MM.1S (cell line): ENCODE data around the gene PPP4R4.

Experiments
- DNase-seq: peaks from one replicate; pipeline ENCODE4 v3.0.0-alpha.2; 2015
- H2AFZ ChIP-seq: fragments of 300-600 bp; sonication (generic); 2 replicates; pipeline ENCODE4 v1.6.0; 2016; ENCODE audit warnings: antibody characterized with exemption, low read length
- H3F3A ChIP-seq: fragments of 300-600 bp; sonication (generic); 2 replicates; pipeline ENCODE4 v1.6.1; 2016; ENCODE audit warnings: mild to moderate bottlenecking, antibody characterized with exemption, low read length, moderate library complexity, mixed read lengths; ENCODE audit not compliant: insufficient read depth
- H3K27ac ChIP-seq: fragments of 300-600 bp; sonication (generic); 2 replicates; pipeline ENCODE4 v1.5.1; 2016; ENCODE audit warnings: mild to moderate bottlenecking, low read length
- H3K27me3 ChIP-seq: fragments of 300-600 bp; sonication (generic); replicated peaks from 2 replicates; pipeline ENCODE4 v1.6.0; 2016; ENCODE audit warnings: low read length; ENCODE audit not compliant: insufficient read depth
- H3K36me3 ChIP-seq: fragments of 300-600 bp; sonication (generic); replicated peaks from 2 replicates; pipeline ENCODE4 v1.6.1; 2016; ENCODE audit warnings: mild to moderate bottlenecking, low read length, mixed read lengths; ENCODE audit not compliant: insufficient read depth
- H3K4me1 ChIP-seq: fragments of 300-600 bp; sonication (generic); 2 replicates; pipeline ENCODE4 v1.6.1; 2016; ENCODE audit warnings: low read length, mixed read lengths
- H3K4me2 ChIP-seq: fragments of 300-600 bp; sonication (generic); 2 replicates; pipeline ENCODE4 v1.6.0; 2016; ENCODE audit warnings: low read depth, low read length
- H3K4me3 ChIP-seq: fragments of 300-600 bp; sonication (generic); 2 replicates; pipeline ENCODE4 v1.5.1; 2016; ENCODE audit warnings: low read length, mixed read lengths
- H3K79me2 ChIP-seq: fragments of 300-600 bp; sonication (generic); 2 replicates; pipeline ENCODE4 v1.6.1; 2016; ENCODE audit warnings: mixed run types, low read length, mixed read lengths
- H3K9ac ChIP-seq: fragments of 300-600 bp; sonication (generic); 2 replicates; pipeline ENCODE4 v1.6.1; 2016; ENCODE audit warnings: low read length, mixed read lengths
- H3K9me2 ChIP-seq: fragments of 300-600 bp; sonication (generic); replicated peaks from 2 replicates; pipeline ENCODE4 v1.6.1; 2016; ENCODE audit warnings: mild to moderate bottlenecking, low read length, mixed read lengths; ENCODE audit not compliant: insufficient read depth
- H3K9me3 ChIP-seq: fragments of 300-600 bp; sonication (generic); replicated peaks from 2 replicates; pipeline ENCODE4 v1.6.1; 2016; ENCODE audit warnings: mild to moderate bottlenecking, low read length, mixed read lengths; ENCODE audit not compliant: insufficient read depth
- H4K20me1 ChIP-seq: fragments of 300-600 bp; sonication (generic); 2 replicates; pipeline ENCODE4 v1.6.1; 2016; ENCODE audit warnings: mild to moderate bottlenecking, low read length, moderate library complexity, mixed read lengths; ENCODE audit not compliant: insufficient read depth
- EZH2 ChIP-seq: fragments of 300-600 bp; sonication (generic); optimal IDR thresholded peaks from 2 replicates; pipeline ENCODE3; 2017; ENCODE audit warnings: low read depth, mild to moderate bottlenecking, antibody characterized with exemption, low read length, mixed read lengths
- EZH2phosphoT487 ChIP-seq: fragments of 300-600 bp; sonication (generic); IDR thresholded peaks from 2 replicates; pipeline ENCODE4 v1.6.1; 2018; ENCODE audit warnings: antibody characterized with exemption, low read length
- TF ChIP-seq, protein P1 (sequence below): fragments of 300-600 bp; sonication (generic); IDR thresholded peaks from 2 replicates; pipeline ENCODE4 v1.5.1; 2016; ENCODE audit warnings: antibody characterized with exemption, low read length, mixed read lengths

The PPP4R4 gene

GRCh38 chr14:94322648-94323570 lies 148.8 kb downstream of the PPP4R4 start, which contains the start of gene SERPINA6:
Gene SERPINA6 (minus strand): TSS chr14:94323336. CDS start chr14:94314648, 8,688 bp downstream.
- no peak within 1 kb of the TSS for H2AFZ ChIP-seq
- no peak for DNase-seq
- no peak within 1 kb of the TSS for H3K4me3 ChIP-seq
- TF ChIP-seq, protein P1, sequence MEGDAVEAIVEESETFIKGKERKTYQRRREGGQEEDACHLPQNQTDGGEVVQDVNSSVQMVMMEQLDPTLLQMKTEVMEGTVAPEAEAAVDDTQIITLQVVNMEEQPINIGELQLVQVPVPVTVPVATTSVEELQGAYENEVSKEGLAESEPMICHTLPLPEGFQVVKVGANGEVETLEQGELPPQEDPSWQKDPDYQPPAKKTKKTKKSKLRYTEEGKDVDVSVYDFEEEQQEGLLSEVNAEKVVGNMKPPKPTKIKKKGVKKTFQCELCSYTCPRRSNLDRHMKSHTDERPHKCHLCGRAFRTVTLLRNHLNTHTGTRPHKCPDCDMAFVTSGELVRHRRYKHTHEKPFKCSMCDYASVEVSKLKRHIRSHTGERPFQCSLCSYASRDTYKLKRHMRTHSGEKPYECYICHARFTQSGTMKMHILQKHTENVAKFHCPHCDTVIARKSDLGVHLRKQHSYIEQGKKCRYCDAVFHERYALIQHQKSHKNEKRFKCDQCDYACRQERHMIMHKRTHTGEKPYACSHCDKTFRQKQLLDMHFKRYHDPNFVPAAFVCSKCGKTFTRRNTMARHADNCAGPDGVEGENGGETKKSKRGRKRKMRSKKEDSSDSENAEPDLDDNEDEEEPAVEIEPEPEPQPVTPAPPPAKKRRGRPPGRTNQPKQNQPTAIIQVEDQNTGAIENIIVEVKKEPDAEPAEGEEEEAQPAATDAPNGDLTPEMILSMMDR: no peak
- TF ChIP-seq EZH2phosphoT487 (no peak), EZH2 (no peak)
- H3K4me1 ChIP-seq: no peaks in the 10 kb centered on the region
- H3K27me3 ChIP-seq: no peaks in the 10 kb centered on the region
- H3F3A ChIP-seq: no peaks in the 10 kb centered on the region
- H3K4me2 ChIP-seq: no peak within 1 kb of the TSS
- no peak within 1 kb of the TSS for H3K9ac ChIP-seq
- H3K9me3 ChIP-seq: no peaks in the 10 kb centered on the region
- H3K9me2 ChIP-seq: no peaks in the 10 kb centered on the region
- no peaks in the 10 kb centered on the region for H4K20me1 ChIP-seq
- H3K79me2 ChIP-seq: no peaks in the 10 kb centered on the region
- H3K27ac ChIP-seq: no peak within 1 kb of the TSS
- H3K36me3 ChIP-seq: no peaks in the 10 kb centered on the region

DNA sequence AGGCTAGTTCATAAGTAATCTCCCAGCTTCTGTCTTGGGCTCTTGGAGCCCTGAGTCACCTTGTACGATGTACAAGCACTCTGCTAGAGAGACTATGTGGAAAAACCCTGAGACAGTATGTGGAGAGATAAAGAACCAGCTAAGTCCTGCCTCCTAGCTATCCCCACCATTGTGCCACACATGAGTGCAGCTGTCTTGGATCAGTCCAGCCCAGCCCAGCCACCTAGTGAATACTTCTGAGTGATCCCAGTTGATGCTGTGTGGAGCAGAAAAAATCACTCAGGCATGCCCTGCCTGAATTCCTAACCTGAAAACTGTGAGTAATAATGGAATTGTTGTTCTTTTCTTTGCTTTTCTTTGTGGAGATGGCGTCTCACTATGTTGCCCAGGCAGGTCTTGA lies 154.1 kb downstream of the PPP4R4 start:
- Histone ChIP-seq H3K36me3 (no peaks in the 10 kb centered on the region), H3K9ac (no peak overlapping the region), H3K4me1 (no peaks in the 10 kb centered on the region), H3K9me3 (no peaks in the 10 kb centered on the region), H3K4me3 (no peak overlapping the region), H3K27me3 (no peaks in the 10 kb centered on the region), H4K20me1 (no peaks in the 10 kb centered on the region), H3F3A (no peaks in the 10 kb centered on the region), H3K27ac (no peak overlapping the region), H2AFZ (no peak overlapping the region), H3K4me2 (no peak overlapping the region), H3K79me2 (no peaks in the 10 kb centered on the region), H3K9me2 (no peaks in the 10 kb centered on the region)
- no peak for DNase-seq
- TF ChIP-seq EZH2phosphoT487: no peak
- TF ChIP-seq, protein P1: no peak
- no peak for TF ChIP-seq EZH2
